ENCODE results near the gene CDC42BPA. TPM values are rescaled to one million over a fixed set of nuclear protein-coding genes. Genes with fewer than 3 reads are reported as not detected.

The CDC42BPA gene
- total and polyA plus RNA-seq, 9 of the 15 experiments (the other 6 are each of a cell fraction or from before 2014, with no cell fraction given) = 8.0 to 77.5 (median 52.1) TPM

DNA sequence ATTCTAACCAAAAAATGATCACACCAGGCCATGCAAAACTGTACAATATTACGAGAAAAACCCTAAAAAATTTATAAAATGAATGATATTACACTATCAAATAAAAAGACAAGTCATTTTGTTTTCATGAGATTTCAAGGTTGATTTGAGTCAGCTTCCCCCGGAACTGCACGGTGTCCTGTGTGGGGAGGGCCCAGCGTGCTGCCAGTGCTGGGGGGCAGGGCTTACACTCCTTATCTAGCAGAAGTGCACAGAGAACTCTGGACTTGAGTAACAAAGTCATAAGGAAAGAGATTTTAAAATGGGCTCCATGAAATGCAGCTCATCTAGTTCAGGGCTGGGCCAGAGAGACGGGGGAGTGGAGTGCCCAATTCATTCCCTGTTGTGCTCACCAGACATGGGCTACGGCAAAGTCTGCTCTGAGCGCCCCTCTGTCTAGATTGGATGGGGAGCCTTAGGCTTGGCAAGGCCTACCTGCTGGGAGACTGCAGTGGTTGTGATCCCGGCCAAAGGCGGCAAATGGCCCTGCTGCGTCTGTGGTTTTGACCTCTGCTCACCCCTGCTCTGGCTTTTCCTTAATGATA lies 328.1 kb downstream of the CDC42BPA start (continued):
- TF ChIP-seq, protein P1, sequence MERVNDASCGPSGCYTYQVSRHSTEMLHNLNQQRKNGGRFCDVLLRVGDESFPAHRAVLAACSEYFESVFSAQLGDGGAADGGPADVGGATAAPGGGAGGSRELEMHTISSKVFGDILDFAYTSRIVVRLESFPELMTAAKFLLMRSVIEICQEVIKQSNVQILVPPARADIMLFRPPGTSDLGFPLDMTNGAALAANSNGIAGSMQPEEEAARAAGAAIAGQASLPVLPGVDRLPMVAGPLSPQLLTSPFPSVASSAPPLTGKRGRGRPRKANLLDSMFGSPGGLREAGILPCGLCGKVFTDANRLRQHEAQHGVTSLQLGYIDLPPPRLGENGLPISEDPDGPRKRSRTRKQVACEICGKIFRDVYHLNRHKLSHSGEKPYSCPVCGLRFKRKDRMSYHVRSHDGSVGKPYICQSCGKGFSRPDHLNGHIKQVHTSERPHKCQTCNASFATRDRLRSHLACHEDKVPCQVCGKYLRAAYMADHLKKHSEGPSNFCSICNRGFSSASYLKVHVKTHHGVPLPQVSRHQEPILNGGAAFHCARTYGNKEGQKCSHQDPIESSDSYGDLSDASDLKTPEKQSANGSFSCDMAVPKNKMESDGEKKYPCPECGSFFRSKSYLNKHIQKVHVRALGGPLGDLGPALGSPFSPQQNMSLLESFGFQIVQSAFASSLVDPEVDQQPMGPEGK (CRISPR knock-in tag; IDR thresholded peaks at IDR 0.05; ENCODE audit: borderline replicate concordance) = peak; percentile 84; the same call in 1 of the 2 replicates
- TF ChIP-seq U2AF1 (optimal IDR thresholded peaks at IDR 0.05; ENCODE audit: low read depth, low read length) (no peak), LEF1 (IDR thresholded peaks at IDR 0.05) (peak; percentile 83), GABPB2 (CRISPR knock-in tag; conservative IDR thresholded peaks at IDR 0.05) (no peak), CEBPB (tag; IDR thresholded peaks at IDR 0.05) (peak; percentile 43; the same call in 1 of the 2 replicates), MYC (IDR thresholded peaks at IDR 0.05; ENCODE audit: low read depth, low read length) (peak; percentile 62; the same call in 1 of the 2 replicates), MYC (CRISPR knock-in tag; IDR thresholded peaks at IDR 0.05; ENCODE audit: borderline replicate concordance, low read depth) (no peak), PHF8 (IDR thresholded peaks at IDR 0.05; ENCODE audit: borderline replicate concordance, low read length) (no peak), CHD1 (IDR thresholded peaks at IDR 0.05; ENCODE audit: low read length) (no peak), SMARCE1 (IDR thresholded peaks at IDR 0.05) (0 out of 2 replicates have a peak, but pooled peaks have one; percentile 28), GATA2 (CRISPR knock-in tag; IDR thresholded peaks at IDR 0.05) (0 out of 2 replicates have a peak, but pooled peaks have one; percentile 51), ZNF41 (CRISPR knock-in tag; conservative IDR thresholded peaks at IDR 0.05) (0 out of 2 replicates have a peak, but pooled peaks have one; percentile 16)
- TF ChIP-seq, protein P2, sequence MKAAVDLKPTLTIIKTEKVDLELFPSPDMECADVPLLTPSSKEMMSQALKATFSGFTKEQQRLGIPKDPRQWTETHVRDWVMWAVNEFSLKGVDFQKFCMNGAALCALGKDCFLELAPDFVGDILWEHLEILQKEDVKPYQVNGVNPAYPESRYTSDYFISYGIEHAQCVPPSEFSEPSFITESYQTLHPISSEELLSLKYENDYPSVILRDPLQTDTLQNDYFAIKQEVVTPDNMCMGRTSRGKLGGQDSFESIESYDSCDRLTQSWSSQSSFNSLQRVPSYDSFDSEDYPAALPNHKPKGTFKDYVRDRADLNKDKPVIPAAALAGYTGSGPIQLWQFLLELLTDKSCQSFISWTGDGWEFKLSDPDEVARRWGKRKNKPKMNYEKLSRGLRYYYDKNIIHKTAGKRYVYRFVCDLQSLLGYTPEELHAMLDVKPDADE (conservative IDR thresholded peaks at IDR 0.05; ENCODE audit: control insufficient read depth, low read depth, low read length) = no peak
- TF ChIP-seq, protein P3, sequence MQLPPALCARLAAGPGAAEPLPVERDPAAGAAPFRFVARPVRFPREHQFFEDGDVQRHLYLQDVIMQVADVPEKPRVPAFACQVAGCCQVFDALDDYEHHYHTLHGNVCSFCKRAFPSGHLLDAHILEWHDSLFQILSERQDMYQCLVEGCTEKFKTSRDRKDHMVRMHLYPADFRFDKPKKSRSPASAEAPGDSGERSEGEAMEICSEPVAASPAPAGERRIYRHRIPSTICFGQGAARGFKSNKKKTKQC (CRISPR knock-in tag; IDR thresholded peaks at IDR 0.05) = no peak
- TF ChIP-seq, protein P4, sequence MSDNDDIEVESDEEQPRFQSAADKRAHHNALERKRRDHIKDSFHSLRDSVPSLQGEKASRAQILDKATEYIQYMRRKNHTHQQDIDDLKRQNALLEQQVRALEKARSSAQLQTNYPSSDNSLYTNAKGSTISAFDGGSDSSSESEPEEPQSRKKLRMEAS (CRISPR knock-in tag; IDR thresholded peaks at IDR 0.05) = no peak
- TF ChIP-seq, protein P5, sequence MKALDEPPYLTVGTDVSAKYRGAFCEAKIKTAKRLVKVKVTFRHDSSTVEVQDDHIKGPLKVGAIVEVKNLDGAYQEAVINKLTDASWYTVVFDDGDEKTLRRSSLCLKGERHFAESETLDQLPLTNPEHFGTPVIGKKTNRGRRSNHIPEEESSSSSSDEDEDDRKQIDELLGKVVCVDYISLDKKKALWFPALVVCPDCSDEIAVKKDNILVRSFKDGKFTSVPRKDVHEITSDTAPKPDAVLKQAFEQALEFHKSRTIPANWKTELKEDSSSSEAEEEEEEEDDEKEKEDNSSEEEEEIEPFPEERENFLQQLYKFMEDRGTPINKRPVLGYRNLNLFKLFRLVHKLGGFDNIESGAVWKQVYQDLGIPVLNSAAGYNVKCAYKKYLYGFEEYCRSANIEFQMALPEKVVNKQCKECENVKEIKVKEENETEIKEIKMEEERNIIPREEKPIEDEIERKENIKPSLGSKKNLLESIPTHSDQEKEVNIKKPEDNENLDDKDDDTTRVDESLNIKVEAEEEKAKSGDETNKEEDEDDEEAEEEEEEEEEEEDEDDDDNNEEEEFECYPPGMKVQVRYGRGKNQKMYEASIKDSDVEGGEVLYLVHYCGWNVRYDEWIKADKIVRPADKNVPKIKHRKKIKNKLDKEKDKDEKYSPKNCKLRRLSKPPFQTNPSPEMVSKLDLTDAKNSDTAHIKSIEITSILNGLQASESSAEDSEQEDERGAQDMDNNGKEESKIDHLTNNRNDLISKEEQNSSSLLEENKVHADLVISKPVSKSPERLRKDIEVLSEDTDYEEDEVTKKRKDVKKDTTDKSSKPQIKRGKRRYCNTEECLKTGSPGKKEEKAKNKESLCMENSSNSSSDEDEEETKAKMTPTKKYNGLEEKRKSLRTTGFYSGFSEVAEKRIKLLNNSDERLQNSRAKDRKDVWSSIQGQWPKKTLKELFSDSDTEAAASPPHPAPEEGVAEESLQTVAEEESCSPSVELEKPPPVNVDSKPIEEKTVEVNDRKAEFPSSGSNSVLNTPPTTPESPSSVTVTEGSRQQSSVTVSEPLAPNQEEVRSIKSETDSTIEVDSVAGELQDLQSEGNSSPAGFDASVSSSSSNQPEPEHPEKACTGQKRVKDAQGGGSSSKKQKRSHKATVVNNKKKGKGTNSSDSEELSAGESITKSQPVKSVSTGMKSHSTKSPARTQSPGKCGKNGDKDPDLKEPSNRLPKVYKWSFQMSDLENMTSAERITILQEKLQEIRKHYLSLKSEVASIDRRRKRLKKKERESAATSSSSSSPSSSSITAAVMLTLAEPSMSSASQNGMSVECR (CRISPR knock-in tag; IDR thresholded peaks at IDR 0.05) = no peak
